Left lung (tissue), 10 donors: Measurements from ENCODE around the gene PRPF40A. TPM values are rescaled to one million over a fixed set of nuclear protein-coding genes. Genes with fewer than 3 reads are reported as not detected.
"Not testable (repeated sequence)": the region's sequence is repeated elsewhere in the genome, so short reads cannot be mapped to it uniquely, and the experiment has no call there.

ENCODE experiments used
- ATAC-seq: fragments of 200-7000 bp; cut with Tn5 transposase; one replicate; pipeline ENCODE4 v1.9.1; 2020; ENCODE audit warnings: moderate library complexity
- DNase-seq, 4 donors: peaks; one replicate each; pipeline ENCODE4 v3.0.0-alpha.2; 2013 to 2020
- H3K27ac ChIP-seq, 2 donors: fragments of 200-600 bp; sonication (generic) in 1 of 2; one replicate each; pipeline versions ENCODE4 v1.5.0 to v1.8.0; 2020 to 2021
- H3K27me3 ChIP-seq, 2 donors: fragments of 200-600 bp; sonication (generic) in 1 of 2; one replicate each; pipeline versions ENCODE4 v1.5.0 to v1.8.0; 2020 to 2021
- H3K36me3 ChIP-seq, 2 donors: fragments of 200-600 bp; sonication (generic) in 1 of 2; one replicate each; pipeline versions ENCODE4 v1.5.0 to v1.8.0; 2020 to 2021
- H3K4me1 ChIP-seq, 2 donors: fragments of 200-600 bp; one replicate each; pipeline ENCODE4 v1.8.0; 2021
- H3K4me3 ChIP-seq, 2 donors: fragments of 200-600 bp; sonication (generic) in 1 of 2; one replicate each; pipeline versions ENCODE4 v1.5.0 to v1.8.0; 2020 to 2021; ENCODE audit warnings: mild to moderate bottlenecking in 1 of 2
- H3K9me3 ChIP-seq, 2 donors: fragments of 200-600 bp; sonication (generic) in 1 of 2; one replicate each; pipeline versions ENCODE4 v1.5.0 to v1.8.0; 2020 to 2021
- CTCF ChIP-seq, 2 donors: fragments of 200-600 bp; sonication (generic) in 1 of 2; IDR thresholded peaks; one replicate each; pipeline versions ENCODE4 v1.5.0 to v1.8.0; 2021; ENCODE audit warnings: antibody characterized with exemption in 2 of 2
- intact Hi-C, 2 donors: fragments of 100-400 bp; cut with DNase I; formaldehyde crosslinking; loops; one replicate each; pipeline versions ENCODE4 v1.11.2 to v1.14.2; 2022
- polyA plus RNA-seq, 6 donors: library from polyadenylated mRNA; unstranded; fragments of 120-200 nt; gene quantifications; one replicate each; pipeline ENCODE4 v1.2.1, GENCODE V29; 2013; ENCODE audit not compliant: insufficient read length in 6 of 6
- total RNA-seq, 2 donors: library from RNA; stranded (reverse); fragmentation: NEBNext Ultra II Directional; extraction: Animal tissue kit (Norgen Biotek cat#: 25700); gene quantifications; one replicate each; pipeline ENCODE4 v1.2.1, GENCODE V29; 2021
- donor health status: DM: no; HTN: yes; CAD: no.
- donor health status: DM: no; HTN: no; CAD: no.

PRPF40A gene
- total and polyA plus RNA-seq, 8 donors: 68.8 to 165 (median 135) TPM

- peak; percentile 86 for ATAC-seq
Observed at GRCh38 chr2:152740743-152741328, 23.6 kb upstream of the PRPF40A start.

GRCh38 chr2:152739705-152740104 lies 22.4 kb upstream of the PRPF40A start:
- ATAC-seq, intact Hi-C loops, H3K4me3 ChIP-seq, H3K27me3 ChIP-seq, H3K4me1 ChIP-seq, H3K9me3 ChIP-seq, H3K27ac ChIP-seq, DNase-seq: not testable (repeated sequence)
- H3K36me3 ChIP-seq: peaks cover 0 to 40% of the 10 kb centered on the region in 2 donors

More at GRCh38 chr2:152740743-152741328, 23.6 kb upstream of the PRPF40A start:
- peaks cover 0 to 37% of the 10 kb centered on the region in 2 donors for H3K36me3 ChIP-seq
- no peaks in the 10 kb centered on the region for H3K27me3 ChIP-seq
- H3K4me1 ChIP-seq: no peaks in the 10 kb centered on the region
- H3K4me3 ChIP-seq: no peak overlapping the region
- peak; percentile 47 to 94 for TF ChIP-seq CTCF (IDR thresholded peaks at IDR 0.05)
- no peaks in the 10 kb centered on the region for H3K9me3 ChIP-seq
- intact Hi-C loops: no loop called here
- peak in 2 of 4 donors; percentile 37 to 52 for DNase-seq
- no peak overlapping the region for H3K27ac ChIP-seq

- H3K27me3 ChIP-seq: no peaks in the 10 kb centered on the region
- ATAC-seq (no peak), DNase-seq (no peak)
- no peak overlapping the region for H3K27ac ChIP-seq
- H3K4me3 ChIP-seq: no peak overlapping the region
- TF ChIP-seq CTCF (IDR thresholded peaks at IDR 0.05): no peak
- intact Hi-C loops: no loop called here
- H3K36me3 ChIP-seq: peaks cover 0 to 40% of the 10 kb centered on the region in 2 donors
- no peaks in the 10 kb centered on the region for H3K4me1 ChIP-seq
- no peaks in the 10 kb centered on the region for H3K9me3 ChIP-seq
Observed at GRCh38 chr2:152738438-152738837, 21.2 kb upstream of the PRPF40A start.

GRCh38 chr2:152737509-152737908 lies 20.2 kb upstream of the PRPF40A start:
- peaks cover 0 to 40% of the 10 kb centered on the region in 2 donors for H3K36me3 ChIP-seq
- H3K27me3 ChIP-seq, H3K4me1 ChIP-seq, H3K27ac ChIP-seq, H3K9me3 ChIP-seq, H3K4me3 ChIP-seq, DNase-seq, ATAC-seq, intact Hi-C loops: not testable (repeated sequence)

- Histone ChIP-seq H3K36me3 (peaks cover 0 to 8% of the 10 kb centered on the region in 2 donors), H3K4me1 (peaks cover 0 to 31% of the 10 kb centered on the region in 2 donors), H3K4me3 (no peak overlapping the region), H3K9me3 (no peaks in the 10 kb centered on the region), H3K27ac (peak overlapping the region in 1 of 2 donors; percentile 59), H3K27me3 (no peaks in the 10 kb centered on the region)
- no peak for DNase-seq
- intact Hi-C loops: no loop called here
- ATAC-seq: peak; percentile 79
- TF ChIP-seq CTCF (IDR thresholded peaks at IDR 0.05): no peak
Observed at GRCh38 chr2:152730591-152731333, 13.5 kb upstream of the PRPF40A start.

GRCh38 chr2:152729844-152730243 lies 12.6 kb upstream of the PRPF40A start:
- Histone ChIP-seq H3K27ac (peak overlapping the region in 1 of 2 donors; percentile 59), H3K36me3 (no peaks in the 10 kb centered on the region), H3K4me3 (no peak overlapping the region), H3K4me1 (peaks cover 0 to 31% of the 10 kb centered on the region in 2 donors), H3K27me3 (no peaks in the 10 kb centered on the region), H3K9me3 (no peaks in the 10 kb centered on the region)
- TF ChIP-seq CTCF (IDR thresholded peaks at IDR 0.05): no peak
- no peak for ATAC-seq
- no peak for DNase-seq
- intact Hi-C loops: no loop called here
